GM12875 (cell line): ENCODE measurements around the gene SERINC5.

Source experiments
- H3K4me3 ChIP-seq: one replicate; pipeline ENCODE4 v1.5.1; 2011; ENCODE audit warnings: low read depth, low read length, control low read depth
- CTCF ChIP-seq: IDR thresholded peaks from 2 replicates; pipeline ENCODE4 v1.5.1; 2011; ENCODE audit warnings: low read depth, mild to moderate bottlenecking, control low read depth, inconsistent platforms, low read length, moderate library complexity, borderline replicate concordance; ENCODE audit not compliant: insufficient read depth

Gene SERINC5

GRCh38 chr5:80076131-80077050 lies 179.5 kb downstream of the SERINC5 start:
- H3K4me3 ChIP-seq: no peak overlapping the region
- TF ChIP-seq CTCF: no peak

DNA sequence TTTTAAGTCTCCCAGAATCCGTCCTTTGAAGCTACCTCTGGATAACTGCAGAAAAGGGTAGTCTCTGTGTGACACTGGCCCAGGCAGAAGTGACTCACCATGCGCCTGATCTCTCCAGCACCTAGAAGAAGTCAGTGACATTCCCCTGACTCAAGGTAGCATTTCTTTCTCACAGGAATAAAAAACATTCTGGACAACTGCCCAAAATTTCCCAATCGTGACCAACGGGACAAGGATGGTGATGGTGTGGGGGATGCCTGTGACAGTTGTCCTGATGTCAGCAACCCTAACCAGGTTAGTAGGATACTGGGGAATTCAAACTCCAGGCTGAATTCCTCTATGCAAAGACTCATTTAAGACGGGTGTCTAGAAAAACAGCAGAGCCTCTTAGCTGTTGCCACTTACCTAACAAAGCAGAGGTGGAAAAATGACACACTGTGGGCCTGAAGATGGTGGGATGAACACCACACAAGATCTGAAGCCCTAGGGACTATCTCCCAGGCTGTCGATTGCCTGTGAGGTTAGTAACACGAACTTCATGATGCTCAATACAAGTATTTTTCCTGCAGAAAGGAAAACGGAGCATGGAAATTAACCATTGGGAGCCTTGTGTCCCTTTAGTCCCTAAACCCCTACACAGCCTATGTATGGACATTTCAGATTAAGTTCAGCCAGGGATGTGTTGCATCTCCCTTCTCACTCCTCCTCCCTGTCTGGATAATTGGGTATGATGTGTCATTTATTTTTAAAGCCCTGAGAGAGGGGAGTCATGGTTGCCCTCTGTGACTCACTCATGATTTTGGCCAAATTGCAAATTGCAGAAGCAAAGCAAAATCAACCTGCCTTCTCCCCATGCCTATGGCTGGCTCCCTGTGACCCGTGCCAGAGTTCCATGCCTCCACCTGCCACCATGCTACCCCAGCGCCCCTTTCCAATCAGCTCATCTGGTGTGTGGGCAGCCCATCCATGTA lies 183.5 kb downstream of the SERINC5 start:
- TF ChIP-seq CTCF: no peak

DNA sequence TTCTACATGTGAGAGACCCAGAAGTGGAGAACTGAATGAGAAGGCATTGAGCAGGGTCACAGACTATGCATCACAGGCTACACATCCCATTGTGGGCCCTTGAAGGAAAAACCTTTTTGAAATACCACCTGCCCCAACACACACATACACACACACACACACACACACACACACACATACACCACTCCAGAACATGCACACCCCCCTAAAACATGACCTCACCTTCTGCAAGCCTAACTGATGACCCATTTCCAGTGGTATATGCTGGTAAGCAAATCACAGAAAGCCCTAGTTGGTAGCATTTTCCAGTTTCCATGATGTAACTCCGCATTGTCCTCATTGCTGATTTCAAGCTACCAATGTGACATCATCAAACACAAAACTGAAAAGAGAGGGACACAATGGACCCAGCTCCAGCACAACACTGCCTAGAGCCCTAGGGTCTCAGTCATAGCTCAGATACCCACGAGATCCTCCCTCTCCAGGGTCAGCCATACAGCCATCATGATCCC lies 184.3 kb downstream of the SERINC5 start:
- TF ChIP-seq CTCF: no peak

More for the DNA sequence above, 183.5 kb downstream of the SERINC5 start:
- no peak overlapping the region for H3K4me3 ChIP-seq

GRCh38 chr5:80070338-80071056 lies 185.4 kb downstream of the SERINC5 start:
- TF ChIP-seq CTCF: no peak
- H3K4me3 ChIP-seq: no peak overlapping the region

More for the DNA sequence above, 184.3 kb downstream of the SERINC5 start:
- no peak overlapping the region for H3K4me3 ChIP-seq

- TF ChIP-seq CTCF: no peak
These were observed 185.9 kb downstream of the SERINC5 start for GRCh38 chr5:80069918-80070318.

GRCh38 chr5:80069251-80069800 lies 186.5 kb downstream of the SERINC5 start:
- no peak for TF ChIP-seq CTCF
- no peak overlapping the region for H3K4me3 ChIP-seq

More at GRCh38 chr5:80069918-80070318, 185.9 kb downstream of the SERINC5 start:
- no peak overlapping the region for H3K4me3 ChIP-seq
